ENCODE measurements around the gene TARM1.

Gene TARM1

GRCh38 chr19:54115109-54116063 is 34.2 kb upstream of the TARM1 start, which contains the start of the genes PRPF31 and TFPT (continued):
- no peak for TF ChIP-seq ZSCAN16 (tag by site-specific recombination; IDR thresholded peaks at IDR 0.05)
- peak; percentile 96 for TF ChIP-seq ZNF639 (tag by site-specific recombination; IDR thresholded peaks at IDR 0.05)
- no peak for TF ChIP-seq TCF7L2 (IDR thresholded peaks at IDR 0.05; ENCODE audit: borderline replicate concordance, low read depth, low read length)
- peak; percentile 90 for TF ChIP-seq SP2 (tag by site-specific recombination; IDR thresholded peaks at IDR 0.05)
- no peak for TF ChIP-seq ZNF341 (tag by site-specific recombination; IDR thresholded peaks at IDR 0.05; ENCODE audit: low read depth)
- no peak for TF ChIP-seq ZNF548 (tag by site-specific recombination; IDR thresholded peaks at IDR 0.05)
- TF ChIP-seq PRDM10 (tag by site-specific recombination; IDR thresholded peaks at IDR 0.05): peak; percentile 71
- TF ChIP-seq TSHZ1 (tag by site-specific recombination; IDR thresholded peaks at IDR 0.05; ENCODE audit: borderline replicate concordance): 0 out of 2 replicates have a peak, but pooled peaks have one; percentile 42
- TF ChIP-seq ZNF184 (tag by site-specific recombination; IDR thresholded peaks at IDR 0.05): no peak
- TF ChIP-seq ZBTB44 (tag by site-specific recombination; IDR thresholded peaks at IDR 0.05): 0 out of 2 replicates have a peak, but pooled peaks have one; percentile 15
- no peak for TF ChIP-seq SCRT1 (tag by site-specific recombination; IDR thresholded peaks at IDR 0.05; ENCODE audit: borderline replicate concordance)
- TF ChIP-seq OSR2 (tag by site-specific recombination; IDR thresholded peaks at IDR 0.05): no peak
- peak; percentile 74 for TF ChIP-seq EGR2 (tag by site-specific recombination; IDR thresholded peaks at IDR 0.05; ENCODE audit: low read depth)
- peak; percentile 88 for TF ChIP-seq ZNF610 (tag by site-specific recombination; IDR thresholded peaks at IDR 0.05; ENCODE audit: borderline replicate concordance)
- TF ChIP-seq KLF8 (tag by site-specific recombination; IDR thresholded peaks at IDR 0.05): peak; percentile 97
- no peak for TF ChIP-seq GLI2 (tag by site-specific recombination; IDR thresholded peaks at IDR 0.05; ENCODE audit: borderline replicate concordance, low read depth)
- no peak for TF ChIP-seq ZNF350 (tag by site-specific recombination; IDR thresholded peaks at IDR 0.05)
- TF ChIP-seq ZNF335 (tag by site-specific recombination; conservative IDR thresholded peaks at IDR 0.05): peak; percentile 98
- TF ChIP-seq MYNN (tag by site-specific recombination; IDR thresholded peaks at IDR 0.05; ENCODE audit: borderline replicate concordance): peak; percentile 44; the same call in 1 of the 2 replicates
- no peak for TF ChIP-seq ZNF112 (tag by site-specific recombination; IDR thresholded peaks at IDR 0.05)
- no peak for TF ChIP-seq ZNF133 (tag by site-specific recombination; IDR thresholded peaks at IDR 0.05)
- peak; percentile 86 for TF ChIP-seq ZFHX2 (tag by site-specific recombination; conservative IDR thresholded peaks at IDR 0.05)
- TF ChIP-seq GFI1B (tag by site-specific recombination; IDR thresholded peaks at IDR 0.05): no peak; the same call in 1 of the 2 replicates
- TF ChIP-seq ZNF155 (tag by site-specific recombination; IDR thresholded peaks at IDR 0.05): no peak
- no peak for TF ChIP-seq SALL2 (tag by site-specific recombination; IDR thresholded peaks at IDR 0.05; ENCODE audit: borderline replicate concordance)
- TF ChIP-seq ZNF174 (tag by site-specific recombination; IDR thresholded peaks at IDR 0.05): no peak
- peak; percentile 76 for TF ChIP-seq ZBTB20 (tag by site-specific recombination; IDR thresholded peaks at IDR 0.05)

Data from HEK293 (cell line).